ENCODE measurements around the gene PUM2. TPM values are rescaled to one million over a fixed set of nuclear protein-coding genes. Genes with fewer than 3 reads are reported as not detected.

PUM2 gene
- total and polyA plus RNA-seq, 2 of the 8 experiments (the other 6 are each of a cell fraction or from before 2014, with no cell fraction given): 46.6 to 114 TPM

DNA sequence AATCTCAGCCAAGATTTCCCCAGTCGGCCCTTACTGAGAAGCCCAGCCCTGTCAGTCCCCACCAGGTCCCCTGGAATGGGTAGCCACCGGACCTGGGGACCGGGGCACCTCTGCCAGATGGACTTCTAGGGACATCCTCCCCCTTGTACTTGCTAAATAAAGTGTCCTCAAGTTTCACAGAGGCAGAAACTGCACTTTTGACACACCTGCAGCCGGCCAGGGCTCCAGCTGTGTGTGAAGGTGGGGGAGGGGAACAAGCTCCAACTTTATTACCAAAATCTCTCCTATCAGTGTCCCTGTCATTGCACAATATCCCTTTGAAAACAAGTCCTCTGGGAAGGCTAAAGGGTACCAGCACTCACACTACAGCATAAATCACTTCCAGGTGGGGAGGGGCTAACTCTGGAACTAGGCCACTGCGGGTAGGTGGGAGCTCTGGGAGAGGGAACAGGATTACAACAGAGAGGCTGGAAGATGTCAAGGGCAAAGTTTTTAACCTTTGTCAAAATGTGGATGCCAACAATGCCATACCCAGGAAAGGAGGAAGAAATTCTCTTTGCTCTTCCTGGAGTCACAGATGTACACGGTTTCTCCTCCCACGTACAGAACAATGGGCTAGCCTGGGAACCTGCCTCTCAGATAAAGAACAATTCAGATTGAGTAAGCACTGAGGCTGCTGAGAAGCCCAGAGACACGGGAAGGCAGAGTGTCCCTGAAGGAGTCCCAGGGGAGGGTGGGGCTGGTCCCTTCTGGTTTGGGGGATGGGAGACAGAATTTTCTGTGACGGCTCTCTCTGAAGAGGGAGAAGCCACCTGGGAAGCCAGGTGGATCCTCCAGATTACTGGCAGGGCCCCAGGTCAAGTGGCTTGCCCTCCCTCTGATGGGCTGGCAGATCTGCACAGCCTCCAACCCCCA is 136.7 kb downstream of the PUM2 start:
- Histone ChIP-seq H2BK15ac (ENCODE audit: low read length) (no peak overlapping the region), H3K14ac (ENCODE audit: insufficient read length) (no peak overlapping the region), H2BK12ac (ENCODE audit: low read depth, low read length) (no peak overlapping the region), H2BK20ac (ENCODE audit: low read length) (no peak overlapping the region), H3K4ac (replicated peaks; ENCODE audit: insufficient read length, low read depth, low read length) (no peak overlapping the region), H3K23me2 (ENCODE audit: low read depth, low read length) (peaks cover 4% of the 10 kb centered on the region; the same call in 1 of the 2 replicates), H2BK5ac (ENCODE audit: low read depth, low read length) (no peak overlapping the region; the same call in 1 of the 2 replicates), H3K23ac (ENCODE audit: insufficient read length) (no peak overlapping the region), H3K79me2 (ENCODE audit: control insufficient read depth in 1 of 2, insufficient read depth in 2 of 2, low read length in 2 of 2) (peaks cover 4 to 90% of the 10 kb centered on the region in 2 experiments), H3K9me3 (ENCODE audit: insufficient read depth in 2 of 2, low read depth in 1 of 2, low read length in 1 of 2) (no peaks in the 10 kb centered on the region), H4K8ac (ENCODE audit: extremely low read depth, insufficient read depth, low read length) (no peak overlapping the region), H3K4me3 (ENCODE audit: extremely low read depth in 1 of 4, insufficient read depth in 2 of 4, low read depth in 3 of 4, low read length in 4 of 4) (no peak overlapping the region), H4K5ac (ENCODE audit: insufficient read length, low read depth, low read length) (no peak overlapping the region), H2AK5ac (ENCODE audit: low read depth, low read length) (no peak overlapping the region), H2AFZ (ENCODE audit: low read length) (no peak overlapping the region), H3K27me3 (replicated peaks in 1 of 4; ENCODE audit: control insufficient read depth in 3 of 4, extremely low read depth in 1 of 4, insufficient read depth in 3 of 4, low read length in 3 of 4) (no peaks in the 10 kb centered on the region), H3K56ac (replicated peaks; ENCODE audit: insufficient read length, low read depth, low read length) (no peak overlapping the region), H3K4me2 (ENCODE audit: insufficient read depth in 1 of 2, low read depth in 2 of 2, low read length in 2 of 2) (no peak overlapping the region; a peak in 2 of 4 replicates), H3K4me1 (replicated peaks in 1 of 4; ENCODE audit: control insufficient read depth in 3 of 4, insufficient read depth in 4 of 4, low read length in 3 of 4) (peaks cover 0 to 27% (median 9%) of the 10 kb centered on the region in 4 experiments; a peak in 6 of 7 replicates), H3K36me3 (ENCODE audit: control insufficient read depth in 2 of 4, insufficient read depth in 4 of 4, low read length in 3 of 4) (peaks cover 0 to 2% (median 0%) of the 10 kb centered on the region in 4 experiments; a peak in 1 of 8 replicates), H2BK120ac (replicated peaks; ENCODE audit: low read depth, low read length) (no peak overlapping the region), H3K9ac (replicated peaks in 1 of 4; ENCODE audit: extremely low read depth in 1 of 4, low read depth in 3 of 4, low read length in 3 of 4) (no peak overlapping the region), H4K91ac (replicated peaks; ENCODE audit: insufficient read length, low read length) (no peak overlapping the region), H3K79me1 (ENCODE audit: low read depth, low read length) (peaks cover 38% of the 10 kb centered on the region), H3K27ac (ENCODE audit: low read depth, low read length) (no peak overlapping the region; the same call in 1 of the 2 replicates), H4K20me1 (replicated peaks in 1 of 2; ENCODE audit: control insufficient read depth in 1 of 2, insufficient read depth in 2 of 2, low read length in 2 of 2) (peaks cover 39 to 52% of the 10 kb centered on the region in 2 experiments), H3K18ac (ENCODE audit: extremely low read depth, low read length) (no peak overlapping the region)
- TF ChIP-seq CEBPB (IDR thresholded peaks at IDR 0.05; ENCODE audit: low read depth, low read length) (peak; percentile 41; the same call in 1 of the 2 replicates), CREB1 (IDR thresholded peaks at IDR 0.05) (no peak)
- DNase-seq (ENCODE audit: low read depth in 1 of 2, low spot score in 2 of 2) (no peak), FAIRE-seq (no peak)
- CTCF ChIA-PET (ENCODE audit: partially characterized antibody): interaction anchor here (0.7 to 5.1 kb wide), 16 partner anchors 9 to 429 kb away, joined by 3 to 22 read pairs (median 4); partner anchors contain the start of gene SDC1
- WGBS, 2 experiments (ENCODE audit: extremely low coverage in 1 of 2, insufficient coverage in 1 of 2, insufficient read length in 1 of 2, insufficient replicate concordance in 2 of 2, low coverage in 1 of 2, low lambda C conversion rate in 2 of 2, missing lambda C conversion rate in 1 of 2): 84% methylated on average over 7 of the region's 9 CpGs; no CpG with 5 or more reads in 1 of the 2 experiments
- POLR2A ChIA-PET (ENCODE audit: partially characterized antibody): interaction anchor here (1.3 to 3.8 kb wide), 4 partner anchors 9 to 78 kb away, joined by 3 to 19 read pairs (median 5); partner anchors contain the start of gene SDC1

All from H1 (cell line).